HG03060 (cell line): ENCODE results near the gene RNU7-1.

Experiments used
- ATAC-seq: cut with Tn5 transposase; IDR thresholded peaks from one replicate; pipeline ENCODE4 v1.9.1; 2021; ENCODE audit warnings: low read depth, moderate number of reproducible peaks; ENCODE audit not compliant: unreplicated experiment

RNU7-1 gene

DNA sequence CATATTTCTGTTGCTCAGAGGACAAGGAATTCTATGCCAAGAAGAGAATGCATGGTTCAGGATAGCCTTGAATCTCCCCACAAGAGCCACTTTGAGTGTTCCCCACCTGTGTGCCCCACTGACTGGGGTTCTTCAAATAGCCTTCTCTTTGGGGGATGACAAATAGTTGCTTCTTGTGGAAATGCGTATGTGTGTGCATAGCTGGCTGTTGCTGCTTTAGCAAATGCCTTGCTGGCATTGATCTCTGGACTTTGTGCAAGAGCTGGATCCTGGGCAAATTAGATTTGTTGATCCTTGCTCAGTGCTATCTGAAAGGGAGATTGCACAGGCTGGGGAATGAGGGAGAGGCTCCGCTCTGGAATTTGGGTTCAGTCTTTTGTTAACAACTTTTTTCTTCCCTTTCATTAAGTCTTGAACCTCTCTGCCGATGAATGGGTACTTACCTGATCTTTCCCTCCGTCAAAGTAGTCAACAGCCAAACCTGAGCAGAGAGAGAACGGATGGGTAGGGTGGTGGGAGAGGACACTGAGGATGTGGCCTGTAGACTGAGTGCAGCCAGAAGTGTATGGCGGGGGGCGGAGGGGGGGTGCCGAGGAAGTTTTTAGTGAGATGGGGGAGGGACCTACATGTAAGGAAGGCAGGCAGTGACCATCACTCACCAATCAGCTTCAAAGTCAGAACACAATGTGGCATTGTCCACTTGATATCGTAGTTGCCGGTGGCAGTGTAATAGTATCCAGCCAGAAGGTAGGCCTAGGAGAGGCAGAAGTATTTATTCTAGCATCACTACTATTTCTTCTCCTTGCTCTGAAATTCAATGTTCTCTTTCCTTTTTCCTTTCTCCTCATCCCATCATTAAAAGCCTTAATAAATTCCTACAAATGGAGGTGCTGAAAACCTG, 37.8 kb downstream of the RNU7-1 start:
- no peak for ATAC-seq

GRCh38 chr12:6982532-6982931, 38.9 kb downstream of the RNU7-1 start:
- ATAC-seq, result no peak

- ATAC-seq, result no peak
These were observed 44.4 kb downstream of the RNU7-1 start for GRCh38 chr12:6987956-6988553.
